Neural cell (in vitro differentiated cells): ENCODE measurements around the gene ITPRIP. TPM values are rescaled to one million over a fixed set of nuclear protein-coding genes. Genes with fewer than 3 reads are reported as not detected.

Source experiments
- H2AFZ ChIP-seq: fragments of 200-600, 300-800 bp; sonication (generic), shearing (Covaris generic); 2 replicates; pipeline ENCODE4 v1.6.0; 2014; ENCODE audit warnings: low read depth, mild to moderate bottlenecking, antibody characterized with exemption, low read length, moderate library complexity
- H3F3A ChIP-seq: fragments of 200-600 bp; shearing (Covaris generic); 2 replicates; pipeline ENCODE4 v1.6.1; 2016; ENCODE audit warnings: mild to moderate bottlenecking, moderate library complexity, mixed read lengths, antibody characterized with exemption, low read length; ENCODE audit not compliant: insufficient read depth, poor library complexity, severe bottlenecking
- H3K27ac ChIP-seq: fragments of 200-600, 300-800 bp; sonication (generic), shearing (Covaris generic); 2 replicates; pipeline ENCODE4 v1.5.1; 2014; ENCODE audit warnings: mild to moderate bottlenecking, low read length, moderate library complexity
- H3K27me3 ChIP-seq: fragments of 300-800, 200-600 bp; sonication (generic), shearing (Covaris generic); 2 replicates; pipeline ENCODE4 v1.6.0; 2014; ENCODE audit warnings: mild to moderate bottlenecking, low read depth, low read length, moderate library complexity; ENCODE audit not compliant: insufficient read depth
- H3K36me3 ChIP-seq: fragments of 300-800, 200-600 bp; sonication (generic), shearing (Covaris generic); 2 replicates; pipeline ENCODE4 v1.5.1; 2014; ENCODE audit warnings: mild to moderate bottlenecking, antibody characterized with exemption, low read length, moderate library complexity; ENCODE audit not compliant: insufficient read depth
- H3K4me2 ChIP-seq: fragments of 300-800, 200-600 bp; sonication (generic), shearing (Covaris generic); 2 replicates; pipeline ENCODE4 v1.6.0; 2014; ENCODE audit warnings: mild to moderate bottlenecking, low read length
- H3K4me3 ChIP-seq: fragments of 300-800, 200-600 bp; sonication (generic), shearing (Covaris generic); 2 replicates; pipeline ENCODE4 v1.5.1; 2014; ENCODE audit warnings: mild to moderate bottlenecking, low read length, moderate library complexity
- H3K79me2 ChIP-seq: fragments of 200-600 bp; shearing (Covaris generic); replicated peaks from 2 replicates; pipeline ENCODE4 v1.6.0; 2014; ENCODE audit warnings: mild to moderate bottlenecking, low read length, moderate library complexity; ENCODE audit not compliant: insufficient read depth
- H3K9ac ChIP-seq: fragments of 300-800, 200-600 bp; sonication (generic), shearing (Covaris generic); 2 replicates; pipeline ENCODE4 v1.6.1; 2016; ENCODE audit warnings: mild to moderate bottlenecking, low read length, mixed read lengths
- H3K9me2 ChIP-seq: fragments of 200-600 bp; shearing (Covaris generic); 2 replicates; pipeline ENCODE4 v1.6.1; 2016; ENCODE audit warnings: mild to moderate bottlenecking, low read length, mixed read lengths; ENCODE audit not compliant: insufficient read depth
- H3K9me3 ChIP-seq: fragments of 200-600, 300-800 bp; sonication (generic), shearing (Covaris generic); 2 replicates; pipeline ENCODE4 v1.6.1; 2016; ENCODE audit warnings: mild to moderate bottlenecking, mixed run types, low read length, moderate library complexity, mixed read lengths
- H4K20me1 ChIP-seq: fragments of 200-600 bp; shearing (Covaris generic); 2 replicates; pipeline ENCODE4 v1.6.1; 2016; ENCODE audit warnings: mild to moderate bottlenecking, mixed run types; ENCODE audit not compliant: insufficient read depth
- EP300 ChIP-seq: fragments of 450-650 bp; conservative IDR thresholded peaks from 2 replicates; pipeline ENCODE4 v1.6.1; 2014; ENCODE audit warnings: antibody characterized with exemption, mild to moderate bottlenecking, moderate library complexity; ENCODE audit not compliant: poor library complexity, severe bottlenecking
- EZH2 ChIP-seq: fragments of 200-600, 300-800 bp; shearing (Covaris generic), sonication (generic); IDR thresholded peaks from 2 replicates; pipeline ENCODE4 v1.6.1; 2014; ENCODE audit warnings: antibody characterized with exemption, low read length, borderline replicate concordance, mild to moderate bottlenecking; ENCODE audit not compliant: insufficient read depth, poor library complexity, severe bottlenecking
- MXI1 ChIP-seq: fragments of 450-650 bp; conservative IDR thresholded peaks from 2 replicates; pipeline ENCODE4 v1.6.1; 2014; ENCODE audit warnings: antibody characterized with exemption, mild to moderate bottlenecking; ENCODE audit not compliant: poor library complexity, severe bottlenecking
- POLR2AphosphoS5 ChIP-seq: IDR thresholded peaks from 2 replicates; pipeline ENCODE4 v1.6.1; 2012
- RAD21 ChIP-seq: fragments of 450-650 bp; conservative IDR thresholded peaks from 2 replicates; pipeline ENCODE4 v1.6.1; 2014; ENCODE audit warnings: antibody characterized with exemption, mild to moderate bottlenecking, moderate library complexity
- REST ChIP-seq: IDR thresholded peaks from 2 replicates; pipeline ENCODE4 v1.6.1; 2012; ENCODE audit warnings: borderline replicate concordance
- SMC3 ChIP-seq: fragments of 450-650 bp; conservative IDR thresholded peaks from 2 replicates; pipeline ENCODE4 v1.6.1; 2014; ENCODE audit warnings: antibody characterized with exemption, mild to moderate bottlenecking, moderate library complexity; ENCODE audit not compliant: poor library complexity
- TAF1 ChIP-seq: IDR thresholded peaks from 2 replicates; pipeline ENCODE4 v1.6.1; 2012; ENCODE audit warnings: low read depth
- polyA plus RNA-seq: library from polyadenylated mRNA; depleted of rRNA; stranded (reverse); fragments of >200 nt; gene quantifications from 2 replicates; pipeline ENCODE4 v1.2.3, GENCODE V29; 2014
- TF ChIP-seq, protein P1 (sequence below): fragments of 450-650 bp; IDR thresholded peaks from 2 replicates; pipeline ENCODE4 v1.5.1; 2014; ENCODE audit warnings: antibody characterized with exemption, mild to moderate bottlenecking, moderate library complexity; ENCODE audit not compliant: poor library complexity, severe bottlenecking

The ITPRIP gene
- polyA plus RNA-seq, 1 donor from 2014 or later = 1.5 TPM

DNA sequence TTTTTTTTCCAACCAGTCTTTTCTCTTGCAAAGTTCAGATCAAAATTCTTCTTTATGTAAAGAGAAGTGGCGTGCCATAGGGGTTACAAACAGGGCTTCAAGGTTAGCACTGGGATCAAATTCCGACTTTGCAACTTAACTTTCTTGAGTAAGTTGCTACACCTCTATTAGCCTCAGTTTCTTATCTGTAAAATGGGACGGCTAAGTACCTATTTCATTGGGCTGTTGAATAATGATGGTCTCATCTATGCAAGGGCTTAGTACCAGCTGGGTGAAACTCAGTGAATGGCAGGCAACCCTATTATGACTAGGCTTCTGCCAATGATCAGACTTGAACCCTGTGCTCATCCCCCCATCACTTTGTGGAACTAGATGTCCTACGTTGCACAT, 33.9 kb downstream of the ITPRIP start:
- no peaks in the 10 kb centered on the region for H4K20me1 ChIP-seq
- no peaks in the 10 kb centered on the region for H3K9me3 ChIP-seq
- H3K36me3 ChIP-seq = no peaks in the 10 kb centered on the region
- H3K27ac ChIP-seq = no peak overlapping the region
- H2AFZ ChIP-seq = no peak overlapping the region
- no peak overlapping the region for H3K4me3 ChIP-seq
- H3F3A ChIP-seq = no peaks in the 10 kb centered on the region
- H3K9ac ChIP-seq = no peak overlapping the region
- no peaks in the 10 kb centered on the region for H3K9me2 ChIP-seq
- no peaks in the 10 kb centered on the region for H3K27me3 ChIP-seq
- no peak overlapping the region for H3K4me2 ChIP-seq
- no peaks in the 10 kb centered on the region for H3K79me2 ChIP-seq
- TF ChIP-seq MXI1 = no peak
- no peak for TF ChIP-seq TAF1
- no peak for TF ChIP-seq REST
- TF ChIP-seq EZH2 = no peak
- no peak for TF ChIP-seq RAD21
- TF ChIP-seq, protein P1, sequence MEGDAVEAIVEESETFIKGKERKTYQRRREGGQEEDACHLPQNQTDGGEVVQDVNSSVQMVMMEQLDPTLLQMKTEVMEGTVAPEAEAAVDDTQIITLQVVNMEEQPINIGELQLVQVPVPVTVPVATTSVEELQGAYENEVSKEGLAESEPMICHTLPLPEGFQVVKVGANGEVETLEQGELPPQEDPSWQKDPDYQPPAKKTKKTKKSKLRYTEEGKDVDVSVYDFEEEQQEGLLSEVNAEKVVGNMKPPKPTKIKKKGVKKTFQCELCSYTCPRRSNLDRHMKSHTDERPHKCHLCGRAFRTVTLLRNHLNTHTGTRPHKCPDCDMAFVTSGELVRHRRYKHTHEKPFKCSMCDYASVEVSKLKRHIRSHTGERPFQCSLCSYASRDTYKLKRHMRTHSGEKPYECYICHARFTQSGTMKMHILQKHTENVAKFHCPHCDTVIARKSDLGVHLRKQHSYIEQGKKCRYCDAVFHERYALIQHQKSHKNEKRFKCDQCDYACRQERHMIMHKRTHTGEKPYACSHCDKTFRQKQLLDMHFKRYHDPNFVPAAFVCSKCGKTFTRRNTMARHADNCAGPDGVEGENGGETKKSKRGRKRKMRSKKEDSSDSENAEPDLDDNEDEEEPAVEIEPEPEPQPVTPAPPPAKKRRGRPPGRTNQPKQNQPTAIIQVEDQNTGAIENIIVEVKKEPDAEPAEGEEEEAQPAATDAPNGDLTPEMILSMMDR = no peak
- no peak for TF ChIP-seq EP300

DNA sequence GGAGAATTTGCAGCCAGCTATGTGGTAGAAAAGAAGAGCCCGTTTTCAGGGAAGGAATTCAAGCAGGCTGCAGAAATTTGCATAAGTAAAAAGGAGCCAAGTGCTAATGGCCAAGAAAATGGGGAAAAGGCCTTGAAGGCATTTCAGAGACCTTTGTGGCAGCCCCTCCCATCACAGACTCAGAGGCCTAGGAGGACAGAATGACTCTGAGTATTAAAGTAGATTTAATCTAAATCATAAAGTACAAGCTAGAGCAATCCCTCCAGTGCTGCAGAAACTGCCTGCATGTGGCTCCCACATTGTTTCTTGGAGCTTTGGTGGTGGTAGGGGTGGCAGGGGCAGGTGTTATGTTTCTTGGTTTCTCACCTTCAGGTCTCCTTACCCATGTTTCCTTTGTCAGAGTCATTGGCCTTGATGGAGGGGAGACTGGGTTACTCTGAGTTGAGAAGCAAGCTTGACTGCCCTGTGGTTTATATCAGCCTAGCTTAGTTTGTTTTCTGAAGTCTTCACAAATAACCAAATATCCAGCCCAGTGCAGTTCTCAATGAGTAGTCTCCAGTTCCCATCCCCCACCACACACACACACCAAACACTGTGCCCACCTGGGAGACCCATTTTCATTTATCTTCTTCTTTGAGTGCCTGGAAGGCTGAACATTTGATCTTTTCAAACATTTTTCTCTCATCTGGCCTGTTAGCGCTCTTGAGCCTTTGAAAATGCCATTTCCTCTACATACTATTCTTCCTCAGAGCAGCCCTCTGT, 34.5 kb downstream of the ITPRIP start:
- H3F3A ChIP-seq = no peaks in the 10 kb centered on the region
- H3K9me2 ChIP-seq = no peaks in the 10 kb centered on the region
- H3K79me2 ChIP-seq = no peaks in the 10 kb centered on the region
- H4K20me1 ChIP-seq = no peaks in the 10 kb centered on the region
- no peak overlapping the region for H2AFZ ChIP-seq
- TF ChIP-seq SMC3 = no peak
- TF ChIP-seq MXI1 = no peak
- no peak for TF ChIP-seq EZH2
- TF ChIP-seq POLR2AphosphoS5 = no peak
- TF ChIP-seq REST = no peak
- TF ChIP-seq, protein P1 = no peak
- no peak for TF ChIP-seq EP300
- TF ChIP-seq TAF1 = no peak
- no peak for TF ChIP-seq RAD21
- no peaks in the 10 kb centered on the region for H3K36me3 ChIP-seq
- no peak overlapping the region for H3K4me2 ChIP-seq
- H3K27me3 ChIP-seq = no peaks in the 10 kb centered on the region
- no peak overlapping the region for H3K4me3 ChIP-seq
- H3K9ac ChIP-seq = no peak overlapping the region
- no peak overlapping the region for H3K27ac ChIP-seq
- H3K9me3 ChIP-seq = no peaks in the 10 kb centered on the region
